PC-3 (cell line): Measurements from ENCODE around the gene USP3.

Experiments
- CTCF ChIP-seq: fragments of 300-600 bp; sonication (generic); conservative IDR thresholded peaks from 2 replicates; pipeline ENCODE4 v1.5.1; 2017; ENCODE audit warnings: antibody characterized with exemption, low read depth, mild to moderate bottlenecking, low read length
- EZH2 ChIP-seq: fragments of 300-600 bp; sonication (generic); IDR thresholded peaks from one replicate; pipeline ENCODE4 v1.6.1; 2017; ENCODE audit warnings: antibody characterized with exemption, mild to moderate bottlenecking, low read length; ENCODE audit not compliant: unreplicated experiment
- EZH2phosphoT487 ChIP-seq: fragments of 300-600 bp; sonication (generic); IDR thresholded peaks from 2 replicates; pipeline ENCODE4 v1.6.1; 2018; ENCODE audit warnings: mild to moderate bottlenecking, antibody characterized with exemption, low read length, borderline replicate concordance

- no peak for TF ChIP-seq CTCF
- TF ChIP-seq EZH2: no peak
- no peak for TF ChIP-seq EZH2phosphoT487
These were observed 129.8 kb downstream of the USP3 start for GRCh38 chr15:63634154-63634553.
